ENCODE measurements around the gene ADAM12.

- no peak for TF ChIP-seq YY1 (IDR thresholded peaks at IDR 0.05; ENCODE audit: insufficient read depth, insufficient read length)
- TF ChIP-seq ZNF274 (IDR thresholded peaks at IDR 0.05; ENCODE audit: low read depth, low read length): no peak
- TF ChIP-seq SUZ12 (IDR thresholded peaks at IDR 0.05; ENCODE audit: extremely low read depth, insufficient read depth, insufficient read length): no peak
Observed at GRCh38 chr10:126058507-126058906, 329.8 kb downstream of the ADAM12 start.

Data from NT2/D1 (cell line).